Testis (tissue), 3 donors: ENCODE measurements around the gene NMRK2. TPM values are rescaled to one million over a fixed set of nuclear protein-coding genes. Genes with fewer than 3 reads are reported as not detected.

ENCODE experiments used
- DNase-seq: peaks from one replicate; pipeline ENCODE4 v3.0.0-alpha.2; 2019
- H3K27ac ChIP-seq, 2 donors: fragments of 200-600 bp; sonication (generic); one replicate each; pipeline ENCODE4 v1.5.1; 2019
- H3K27me3 ChIP-seq: fragments of 200-600 bp; sonication (generic); one replicate; pipeline ENCODE4 v1.5.1; 2019
- H3K36me3 ChIP-seq: fragments of 200-600 bp; sonication (generic); one replicate; pipeline ENCODE4 v1.5.1; 2017; ENCODE audit warnings: low read depth; ENCODE audit errors: missing control alignments
- H3K4me1 ChIP-seq: fragments of 200-600 bp; sonication (generic); one replicate; pipeline ENCODE4 v1.5.1; 2019
- H3K4me3 ChIP-seq, 2 donors: fragments of 200-600 bp; sonication (generic); one replicate each; pipeline ENCODE4 v1.5.1; 2017 to 2019
- H3K9me3 ChIP-seq: fragments of 200-600 bp; sonication (generic); one replicate; pipeline ENCODE4 v1.5.1; 2017
- CTCF ChIP-seq, 3 experiments: fragments of 450-650 bp in 2 of 3; fragments of 200-600 bp in 1 of 3; sonication (generic) in 1 of 3; IDR thresholded peaks; one replicate each; pipeline ENCODE4 v1.5.1; 2016 to 2019; ENCODE audit warnings: antibody characterized with exemption in 3 of 3, mild to moderate bottlenecking in 2 of 3, moderate library complexity in 1 of 3
- POLR2A ChIP-seq: fragments of 450-650 bp; IDR thresholded peaks from one replicate; pipeline ENCODE4 v1.6.1; 2017; ENCODE audit warnings: antibody characterized with exemption, mild to moderate bottlenecking, moderate library complexity
- WGBS, 2 donors: methylation state at CpG; one replicate each; pipeline ENCODE4 v1.1.5; 2018; 5-methylcytosine and 5-hydroxymethylcytosine counted together
- intact Hi-C: fragments of 100-400 bp; cut with DNase I; formaldehyde crosslinking; loops from one replicate; pipeline ENCODE4 v1.15.1; 2023; ENCODE audit warnings: low total_unique reads
- polyA plus RNA-seq: library from polyadenylated mRNA; stranded (reverse); fragments of 350-450 nt; fragmentation: Illumina TruSeq; extraction: RNeasy Lipid Tissue Mini Kit (QIAGEN cat#74804); gene quantifications from one replicate; pipeline ENCODE4 v1.2.3, GENCODE V29; 2014; ENCODE audit warnings: low read depth, low replicate concordance; ENCODE audit not compliant: insufficient read depth
- total RNA-seq, 2 donors: library from RNA; depleted of rRNA; stranded (reverse); fragments of >200 nt; gene quantifications; one replicate each; pipeline ENCODE4 v1.2.3, GENCODE V29; 2016

Gene NMRK2
- total and polyA plus RNA-seq, 3 donors from 2014 or later: 1.7 to 3.2 (median 1.7) TPM

GRCh38 chr19:3914199-3914598 is 18.7 kb upstream of the NMRK2 start:
- no peaks in the 10 kb centered on the region for H3K36me3 ChIP-seq
- WGBS, 2 donors: 67 to 68% methylated on average over 9 of the region's 9 CpGs
- H3K4me1 ChIP-seq: no peaks in the 10 kb centered on the region
- no peaks in the 10 kb centered on the region for H3K9me3 ChIP-seq
- no peak for DNase-seq
- H3K4me3 ChIP-seq: no peak overlapping the region
- intact Hi-C loops: no loop called here
- H3K27ac ChIP-seq: no peak overlapping the region
- no peaks in the 10 kb centered on the region for H3K27me3 ChIP-seq
- TF ChIP-seq CTCF (IDR thresholded peaks at IDR 0.05) (no peak), POLR2A (no peak)

GRCh38 chr19:3916033-3916432 is 16.8 kb upstream of the NMRK2 start:
- no peak for DNase-seq
- Histone ChIP-seq H3K27ac (no peak overlapping the region), H3K4me3 (no peak overlapping the region), H3K36me3 (no peaks in the 10 kb centered on the region), H3K4me1 (no peaks in the 10 kb centered on the region), H3K9me3 (no peaks in the 10 kb centered on the region), H3K27me3 (no peaks in the 10 kb centered on the region)
- no peak for TF ChIP-seq CTCF (IDR thresholded peaks at IDR 0.05)
- no peak for TF ChIP-seq POLR2A
- WGBS, 2 donors: 94 to 95% methylated on average over 5 of the region's 5 CpGs
- intact Hi-C loops: no loop called here

- Histone ChIP-seq H3K27me3 (no peaks in the 10 kb centered on the region), H3K27ac (no peak overlapping the region), H3K4me3 (no peak overlapping the region), H3K9me3 (no peaks in the 10 kb centered on the region), H3K4me1 (no peaks in the 10 kb centered on the region), H3K36me3 (no peaks in the 10 kb centered on the region)
- no peak for DNase-seq
- WGBS, 2 donors: 93 to 96% methylated on average over 8 of the region's 8 CpGs
- no peak for TF ChIP-seq CTCF (IDR thresholded peaks at IDR 0.05)
- no peak for TF ChIP-seq POLR2A
- intact Hi-C loops: no loop called here
Observed at GRCh38 chr19:3919793-3920192, 13.1 kb upstream of the NMRK2 start.

GRCh38 chr19:3923096-3923758 is 9.6 kb upstream of the NMRK2 start:
- no peaks in the 10 kb centered on the region for H3K4me1 ChIP-seq
- intact Hi-C loops: no loop called here
- no peaks in the 10 kb centered on the region for H3K36me3 ChIP-seq
- no peak overlapping the region for H3K27ac ChIP-seq
- no peaks in the 10 kb centered on the region for H3K27me3 ChIP-seq
- no peak overlapping the region for H3K4me3 ChIP-seq
- TF ChIP-seq POLR2A: no peak
- TF ChIP-seq CTCF (IDR thresholded peaks at IDR 0.05): no peak
- H3K9me3 ChIP-seq: no peaks in the 10 kb centered on the region
- no peak for DNase-seq

GRCh38 chr19:3923912-3924311 is 9.0 kb upstream of the NMRK2 start:
- H3K27ac ChIP-seq: no peak overlapping the region
- H3K27me3 ChIP-seq: no peaks in the 10 kb centered on the region
- intact Hi-C loops: no loop called here
- H3K36me3 ChIP-seq: no peaks in the 10 kb centered on the region
- H3K9me3 ChIP-seq: no peaks in the 10 kb centered on the region
- no peak for DNase-seq
- no peak overlapping the region for H3K4me3 ChIP-seq
- H3K4me1 ChIP-seq: no peaks in the 10 kb centered on the region
- WGBS, 2 donors: 79 to 84% methylated on average over 1 of the region's 1 CpG
- no peak for TF ChIP-seq POLR2A
- TF ChIP-seq CTCF (IDR thresholded peaks at IDR 0.05): no peak
